Endometrial microvascular endothelial cells (primary cell): ENCODE results near the gene RAB36. TPM values are rescaled to one million over a fixed set of nuclear protein-coding genes. Genes with fewer than 3 reads are reported as not detected.

Experiments used
- in situ Hi-C: cut with HindIII; loops from 2 replicates; pipeline ENCODE4 v1.10.0; 2017; ENCODE audit warnings: low sequenced_read_pairs, low pct_unique_long_range_greater_than_20kb; ENCODE audit errors: inconsistent ontology term
- total RNA-seq: library from RNA; depleted of rRNA; stranded (reverse); fragments of >200 nt; gene quantifications from one replicate; pipeline ENCODE4 v1.2.3, GENCODE V29; 2015; ENCODE audit errors: inconsistent ontology term

RAB36 gene
- total RNA-seq, 1 donor from 2014 or later: 1.6 TPM

DNA sequence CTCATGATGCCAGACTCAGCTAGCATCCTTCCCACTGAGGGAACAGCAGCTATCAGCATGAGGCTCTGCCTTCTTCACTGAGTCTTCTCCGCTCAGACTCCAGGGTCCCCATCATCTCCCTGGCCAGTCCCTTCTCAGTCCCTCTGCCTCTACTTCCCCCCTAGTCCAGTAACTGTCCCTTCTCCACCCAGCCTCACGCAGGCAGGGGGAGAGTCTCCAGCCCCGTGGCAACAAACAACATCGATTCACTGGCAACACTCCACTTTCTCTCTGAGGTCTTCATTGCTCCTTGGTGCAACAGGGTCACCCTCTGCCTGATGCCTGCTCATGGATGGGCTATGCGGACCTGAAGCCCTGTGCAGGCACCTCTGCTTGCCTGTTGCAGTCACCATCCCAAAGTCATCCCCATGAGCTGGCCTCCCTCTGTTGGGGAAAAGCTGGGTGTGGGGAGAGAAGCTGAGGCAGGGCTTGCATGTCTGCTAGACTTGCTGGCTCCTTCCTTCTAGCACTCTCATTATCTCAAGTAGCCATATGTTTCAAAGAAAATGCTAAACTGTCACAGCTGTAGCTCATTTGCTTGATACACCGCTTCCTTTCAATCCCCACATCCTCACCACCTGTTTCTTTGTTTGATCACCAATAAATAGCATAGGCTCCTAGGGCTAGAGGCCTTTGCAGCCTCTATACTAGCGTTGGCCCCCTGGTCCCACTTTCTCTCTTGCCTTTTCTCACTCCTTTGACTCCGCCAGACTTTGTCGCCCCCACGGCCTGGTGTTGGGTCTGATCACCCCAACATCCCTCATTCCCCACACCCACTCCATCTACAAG lies 30.8 kb downstream of the RAB36 start:
- in situ Hi-C loops: no loop called here

DNA sequence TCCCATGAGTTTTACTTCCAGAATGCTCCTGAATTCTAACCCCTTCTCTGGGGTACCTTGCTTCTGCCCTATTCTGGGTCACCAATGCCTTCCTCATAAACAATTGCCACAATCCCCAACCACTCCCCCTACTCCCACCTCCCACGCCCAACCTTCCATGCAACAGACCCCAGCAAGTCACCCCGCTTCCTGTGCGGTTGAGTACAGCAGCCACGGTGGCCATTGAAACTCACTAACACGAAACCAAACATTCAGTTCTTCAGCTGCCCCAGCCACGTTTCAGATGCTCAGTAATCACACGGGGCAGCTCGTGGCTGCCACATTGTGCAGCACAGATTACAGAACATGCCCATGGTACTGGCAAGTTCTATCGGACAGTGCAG lies 31.4 kb downstream of the RAB36 start:
- in situ Hi-C loops: no loop called here

DNA sequence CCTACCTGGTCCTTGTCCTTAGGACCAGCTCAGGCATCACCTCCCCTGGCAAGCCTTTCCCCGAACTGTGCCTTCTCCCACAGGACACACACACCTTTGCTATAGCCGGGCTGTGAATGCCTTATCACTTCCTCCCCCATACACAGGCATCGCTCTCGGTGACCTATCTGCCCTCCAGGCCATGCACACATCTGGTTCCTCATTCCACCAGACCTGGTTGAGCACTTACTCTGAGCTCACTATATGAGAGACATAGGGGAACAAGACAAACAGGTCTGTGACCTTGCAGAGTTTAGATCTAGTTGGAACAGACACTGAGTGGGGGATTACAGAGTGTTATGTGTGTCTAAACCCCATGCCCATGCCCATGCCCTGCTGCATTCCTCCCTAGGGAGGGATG lies 31.9 kb downstream of the RAB36 start:
- in situ Hi-C loops: no loop called here

DNA sequence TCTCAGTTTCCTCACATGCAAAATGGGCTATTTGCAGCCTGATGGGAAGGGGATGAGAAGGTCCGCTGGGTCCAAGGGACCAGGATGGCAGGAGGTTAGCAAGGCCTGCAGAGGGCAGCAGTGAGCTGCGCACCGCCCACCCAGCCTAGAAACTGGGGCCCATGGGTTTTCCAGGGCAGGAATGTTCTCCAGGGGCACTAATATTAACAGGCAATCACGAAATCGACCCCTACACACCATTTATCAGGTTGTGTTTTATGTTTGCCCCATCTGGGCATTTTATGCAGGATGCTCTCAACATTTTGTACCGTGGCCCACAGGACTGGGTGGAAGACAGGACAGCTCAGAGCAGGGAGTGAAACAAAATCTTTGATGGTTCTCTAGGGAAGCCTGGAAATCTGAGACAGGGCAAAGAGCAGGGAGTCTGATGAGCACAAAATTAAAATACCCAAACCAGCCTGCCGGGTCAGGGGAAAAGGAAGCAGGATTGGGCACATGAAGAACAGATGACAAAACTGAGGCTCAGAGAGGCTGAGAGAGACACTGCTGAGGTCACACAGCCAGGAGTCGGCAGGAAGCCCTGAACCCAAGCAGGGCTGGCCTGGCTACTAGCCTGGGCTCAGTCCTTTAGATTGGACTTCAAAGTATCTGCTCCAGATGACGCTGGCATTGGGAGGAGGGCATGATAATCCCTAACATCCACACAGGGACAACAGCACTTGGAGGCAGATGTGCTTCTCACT lies 33.4 kb downstream of the RAB36 start:
- in situ Hi-C loops: no loop called here

DNA sequence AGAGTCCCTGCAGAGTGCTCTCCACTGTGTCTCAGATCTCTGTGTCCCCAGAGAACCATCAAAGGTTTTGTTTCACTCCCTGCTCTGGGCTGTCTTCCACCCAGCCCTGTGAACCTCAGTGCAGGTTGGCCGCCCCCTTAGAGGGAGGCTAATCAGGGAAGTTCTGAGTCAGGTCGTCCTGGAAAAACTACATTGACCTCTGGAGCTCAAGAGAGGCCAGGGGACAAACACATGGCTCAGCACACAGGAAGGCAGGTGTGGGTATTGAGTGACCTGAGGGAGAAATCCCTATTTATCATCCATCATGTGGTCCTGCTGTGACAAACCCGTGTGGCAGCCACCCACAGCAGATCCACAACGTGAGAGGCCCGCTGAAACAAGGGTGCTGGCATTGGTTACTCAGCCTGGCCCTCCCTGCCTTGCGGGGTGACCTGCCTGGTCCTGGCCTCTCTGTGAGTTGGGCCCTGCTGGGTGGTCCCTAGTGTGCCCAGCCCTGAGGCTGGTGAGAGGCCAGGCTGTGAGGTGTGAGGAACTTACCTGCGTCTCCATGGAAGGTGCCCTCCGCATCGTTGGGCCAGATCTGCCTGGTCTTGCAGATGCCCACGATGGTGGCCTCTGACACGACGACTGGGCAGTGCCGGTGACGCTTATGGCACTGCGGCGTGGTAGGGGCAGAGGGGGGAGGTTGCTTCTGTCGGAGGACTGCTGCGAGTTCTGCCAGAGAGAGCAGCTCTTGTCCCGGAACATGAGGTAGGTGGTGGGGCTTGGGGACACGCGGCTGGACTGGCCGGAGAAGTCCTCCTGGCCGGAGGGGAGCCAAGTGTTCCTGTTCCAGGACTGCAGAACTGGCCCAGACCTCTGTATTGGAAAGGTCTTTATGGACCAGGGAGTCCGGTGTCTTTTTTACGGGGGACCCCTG lies 34.4 kb downstream of the RAB36 start:
- in situ Hi-C loops: no loop called here

DNA sequence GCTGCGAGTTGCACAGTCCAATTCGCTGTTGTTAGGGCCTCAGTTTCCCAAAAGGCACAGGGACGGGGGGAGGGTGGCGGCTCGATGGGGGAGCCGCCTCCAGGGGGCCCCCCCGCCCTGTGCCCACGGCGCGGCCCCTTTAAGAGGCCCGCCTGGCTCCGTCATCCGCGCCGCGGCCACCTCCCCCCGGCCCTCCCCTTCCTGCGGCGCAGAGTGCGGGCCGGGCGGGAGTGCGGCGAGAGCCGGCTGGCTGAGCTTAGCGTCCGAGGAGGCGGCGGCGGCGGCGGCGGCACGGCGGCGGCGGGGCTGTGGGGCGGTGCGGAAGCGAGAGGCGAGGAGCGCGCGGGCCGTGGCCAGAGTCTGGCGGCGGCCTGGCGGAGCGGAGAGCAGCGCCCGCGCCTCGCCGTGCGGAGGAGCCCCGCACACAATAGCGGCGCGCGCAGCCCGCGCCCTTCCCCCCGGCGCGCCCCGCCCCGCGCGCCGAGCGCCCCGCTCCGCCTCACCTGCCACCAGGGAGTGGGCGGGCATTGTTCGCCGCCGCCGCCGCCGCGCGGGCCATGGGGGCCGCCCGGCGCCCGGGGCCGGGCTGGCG lies 35.1 kb downstream of the RAB36 start, which contains the start of gene BCR:
Gene BCR (plus strand): TSS at position 209 of the 592 bp plus-strand sequence. CDS start 452 bp downstream, outside the sequence.
- in situ Hi-C loops: no loop called here

DNA sequence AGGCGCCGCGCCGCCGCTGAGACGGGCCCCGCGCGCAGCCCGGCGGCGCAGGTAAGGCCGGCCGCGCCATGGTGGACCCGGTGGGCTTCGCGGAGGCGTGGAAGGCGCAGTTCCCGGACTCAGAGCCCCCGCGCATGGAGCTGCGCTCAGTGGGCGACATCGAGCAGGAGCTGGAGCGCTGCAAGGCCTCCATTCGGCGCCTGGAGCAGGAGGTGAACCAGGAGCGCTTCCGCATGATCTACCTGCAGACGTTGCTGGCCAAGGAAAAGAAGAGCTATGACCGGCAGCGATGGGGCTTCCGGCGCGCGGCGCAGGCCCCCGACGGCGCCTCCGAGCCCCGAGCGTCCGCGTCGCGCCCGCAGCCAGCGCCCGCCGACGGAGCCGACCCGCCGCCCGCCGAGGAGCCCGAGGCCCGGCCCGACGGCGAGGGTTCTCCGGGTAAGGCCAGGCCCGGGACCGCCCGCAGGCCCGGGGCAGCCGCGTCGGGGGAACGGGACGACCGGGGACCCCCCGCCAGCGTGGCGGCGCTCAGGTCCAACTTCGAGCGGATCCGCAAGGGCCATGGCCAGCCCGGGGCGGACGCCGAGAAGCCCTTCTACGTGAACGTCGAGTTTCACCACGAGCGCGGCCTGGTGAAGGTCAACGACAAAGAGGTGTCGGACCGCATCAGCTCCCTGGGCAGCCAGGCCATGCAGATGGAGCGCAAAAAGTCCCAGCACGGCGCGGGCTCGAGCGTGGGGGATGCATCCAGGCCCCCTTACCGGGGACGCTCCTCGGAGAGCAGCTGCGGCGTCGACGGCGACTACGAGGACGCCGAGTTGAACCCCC lies 35.8 kb downstream of the RAB36 start:
- in situ Hi-C loops: no loop called here

DNA sequence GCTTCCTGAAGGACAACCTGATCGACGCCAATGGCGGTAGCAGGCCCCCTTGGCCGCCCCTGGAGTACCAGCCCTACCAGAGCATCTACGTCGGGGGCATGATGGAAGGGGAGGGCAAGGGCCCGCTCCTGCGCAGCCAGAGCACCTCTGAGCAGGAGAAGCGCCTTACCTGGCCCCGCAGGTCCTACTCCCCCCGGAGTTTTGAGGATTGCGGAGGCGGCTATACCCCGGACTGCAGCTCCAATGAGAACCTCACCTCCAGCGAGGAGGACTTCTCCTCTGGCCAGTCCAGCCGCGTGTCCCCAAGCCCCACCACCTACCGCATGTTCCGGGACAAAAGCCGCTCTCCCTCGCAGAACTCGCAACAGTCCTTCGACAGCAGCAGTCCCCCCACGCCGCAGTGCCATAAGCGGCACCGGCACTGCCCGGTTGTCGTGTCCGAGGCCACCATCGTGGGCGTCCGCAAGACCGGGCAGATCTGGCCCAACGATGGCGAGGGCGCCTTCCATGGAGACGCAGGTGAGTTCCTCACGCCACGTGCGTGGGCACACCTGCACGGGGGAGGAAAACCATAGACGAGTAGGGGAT lies 36.5 kb downstream of the RAB36 start:
- in situ Hi-C loops: no loop called here

DNA sequence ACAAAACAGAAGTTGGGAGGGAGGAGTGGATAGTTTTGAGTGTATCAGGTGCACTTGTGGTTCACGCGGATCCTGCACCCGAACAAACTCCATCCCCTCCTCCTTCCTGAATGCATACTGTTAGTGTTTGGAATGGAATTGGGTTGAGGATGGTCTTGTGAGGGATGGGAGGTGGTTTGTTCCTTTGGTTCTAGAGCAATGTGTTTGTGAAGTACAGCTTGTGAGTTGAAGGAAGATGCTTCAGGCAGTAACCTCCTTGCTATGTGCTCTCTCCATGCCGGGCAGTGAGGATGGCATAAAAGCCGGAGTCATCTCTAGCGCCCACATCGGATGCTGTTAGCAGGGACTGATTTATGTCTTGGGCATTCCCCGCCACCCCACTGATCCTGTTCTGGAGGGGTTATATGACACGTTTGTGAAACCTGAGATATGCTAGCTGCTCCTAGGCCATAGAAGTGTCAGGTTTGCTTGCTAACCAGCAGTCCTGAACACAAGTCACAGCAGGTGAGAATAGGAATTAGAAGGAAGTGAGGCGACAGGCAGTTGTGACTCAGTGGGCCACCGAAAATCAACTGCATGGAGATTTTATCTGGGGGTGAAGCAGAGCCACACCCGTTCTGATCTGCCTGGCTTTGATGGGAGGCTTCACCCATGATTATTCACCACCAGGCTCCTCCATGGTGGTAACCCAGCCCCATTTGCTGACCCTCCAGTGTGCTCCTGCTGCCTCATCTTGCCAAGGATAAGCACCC lies 37.2 kb downstream of the RAB36 start:
- in situ Hi-C loops: no loop called here

DNA sequence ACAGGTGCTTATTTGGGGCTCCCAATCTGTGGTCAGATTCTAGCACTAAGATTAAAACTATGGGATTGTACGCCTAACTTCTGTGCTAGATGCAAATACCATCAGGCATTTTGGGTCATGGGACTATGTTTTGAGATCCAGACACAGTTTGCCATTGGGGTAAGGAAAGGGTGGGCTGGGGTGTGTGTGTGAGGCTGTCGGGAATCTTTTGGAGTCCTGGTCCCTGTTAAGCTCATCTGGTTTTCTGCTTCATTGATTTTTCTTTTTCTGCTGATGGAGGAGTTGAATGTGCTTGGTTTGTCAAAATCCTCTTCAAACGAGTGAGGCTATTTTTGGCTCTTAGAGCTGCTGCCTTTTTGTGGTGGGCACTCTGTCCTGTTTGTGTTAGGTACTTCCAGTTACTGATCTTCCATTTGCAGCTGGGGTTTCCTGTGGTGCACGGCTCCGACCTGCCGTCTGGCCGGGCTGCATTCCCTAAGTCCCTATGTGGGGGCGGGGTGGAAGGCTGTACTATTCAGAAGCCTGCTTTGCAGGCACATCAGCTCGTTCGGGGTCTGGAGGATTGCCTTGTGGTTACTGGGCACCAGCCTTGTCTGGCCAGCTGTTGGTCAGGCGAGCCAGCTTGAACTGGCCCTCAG lies 37.9 kb downstream of the RAB36 start:
- in situ Hi-C loops: no loop called here

DNA sequence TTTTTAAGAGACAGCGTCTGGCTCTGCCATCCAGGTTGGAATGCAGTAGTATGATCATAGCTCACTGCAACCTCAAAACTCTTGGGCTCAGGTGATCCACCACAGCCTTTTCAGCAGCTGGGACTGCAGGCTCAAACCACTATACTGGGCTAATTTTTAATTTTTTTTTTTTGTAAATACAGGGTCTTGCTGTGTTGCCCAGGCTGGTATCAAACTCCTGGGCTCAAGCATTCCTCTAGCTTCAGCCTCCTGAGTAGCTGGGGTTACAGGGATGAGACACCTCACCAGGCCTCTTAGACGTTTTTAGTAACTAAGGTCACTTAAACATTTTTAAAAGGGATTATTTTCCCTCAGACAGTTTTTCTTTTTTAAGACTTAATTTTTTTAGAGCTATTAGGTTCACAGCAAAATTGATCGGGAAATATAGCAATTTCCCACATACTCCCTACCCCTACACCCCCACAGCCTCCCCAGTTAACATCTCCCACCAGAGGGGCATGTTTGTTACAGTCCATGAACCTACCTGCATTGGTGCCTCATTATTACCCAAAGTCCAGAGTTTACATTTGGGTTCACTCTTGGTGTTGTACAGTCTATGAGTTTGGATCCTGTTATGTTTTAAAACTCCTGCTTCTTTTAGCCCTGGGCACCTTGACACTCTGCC lies 39.0 kb downstream of the RAB36 start:
- in situ Hi-C loops: no loop called here

DNA sequence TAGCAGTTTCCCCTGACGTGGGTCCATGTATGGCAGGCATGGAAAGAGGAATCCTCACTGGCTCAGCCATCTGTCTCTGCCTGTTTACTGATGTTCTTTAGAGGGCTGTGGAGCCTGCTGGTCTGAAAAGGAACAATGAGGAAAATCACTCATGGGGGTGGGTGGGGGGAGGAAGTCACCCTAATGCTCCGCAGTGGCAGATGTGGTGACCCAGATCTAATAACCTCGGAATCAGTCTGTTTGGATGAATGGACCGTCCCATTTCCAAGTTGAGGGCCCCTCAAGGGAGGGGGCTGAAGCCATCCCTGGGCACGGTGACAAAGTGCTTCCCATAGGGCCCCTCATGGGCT lies 39.5 kb downstream of the RAB36 start:
- in situ Hi-C loops: loop anchor here (5.0 kb wide), 1 partner anchor 43 kb away; no protein-coding TSS in a partner anchor

DNA sequence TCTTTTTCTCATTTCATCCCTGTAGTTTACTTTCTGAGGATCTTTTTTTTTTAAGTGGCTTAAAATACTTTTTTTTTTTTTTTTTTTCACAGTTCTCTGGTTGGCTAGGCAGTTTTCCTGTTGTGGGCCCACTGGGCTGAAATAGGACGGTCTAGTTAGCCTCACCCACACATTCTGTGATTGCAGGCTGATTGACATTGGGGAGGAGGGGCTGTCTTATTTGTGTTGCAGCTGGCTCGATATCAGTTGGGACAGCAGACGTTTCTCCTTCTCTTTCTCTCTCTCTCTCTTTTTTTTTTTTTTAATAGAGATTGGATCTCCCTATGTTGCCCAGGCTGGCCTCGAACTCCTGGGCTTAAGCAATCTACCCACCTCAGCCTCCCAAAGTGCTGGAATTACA lies 41.9 kb downstream of the RAB36 start:
- in situ Hi-C loops: loop anchor here (5.0 kb wide), 1 partner anchor 40 kb away; no protein-coding TSS in a partner anchor

DNA sequence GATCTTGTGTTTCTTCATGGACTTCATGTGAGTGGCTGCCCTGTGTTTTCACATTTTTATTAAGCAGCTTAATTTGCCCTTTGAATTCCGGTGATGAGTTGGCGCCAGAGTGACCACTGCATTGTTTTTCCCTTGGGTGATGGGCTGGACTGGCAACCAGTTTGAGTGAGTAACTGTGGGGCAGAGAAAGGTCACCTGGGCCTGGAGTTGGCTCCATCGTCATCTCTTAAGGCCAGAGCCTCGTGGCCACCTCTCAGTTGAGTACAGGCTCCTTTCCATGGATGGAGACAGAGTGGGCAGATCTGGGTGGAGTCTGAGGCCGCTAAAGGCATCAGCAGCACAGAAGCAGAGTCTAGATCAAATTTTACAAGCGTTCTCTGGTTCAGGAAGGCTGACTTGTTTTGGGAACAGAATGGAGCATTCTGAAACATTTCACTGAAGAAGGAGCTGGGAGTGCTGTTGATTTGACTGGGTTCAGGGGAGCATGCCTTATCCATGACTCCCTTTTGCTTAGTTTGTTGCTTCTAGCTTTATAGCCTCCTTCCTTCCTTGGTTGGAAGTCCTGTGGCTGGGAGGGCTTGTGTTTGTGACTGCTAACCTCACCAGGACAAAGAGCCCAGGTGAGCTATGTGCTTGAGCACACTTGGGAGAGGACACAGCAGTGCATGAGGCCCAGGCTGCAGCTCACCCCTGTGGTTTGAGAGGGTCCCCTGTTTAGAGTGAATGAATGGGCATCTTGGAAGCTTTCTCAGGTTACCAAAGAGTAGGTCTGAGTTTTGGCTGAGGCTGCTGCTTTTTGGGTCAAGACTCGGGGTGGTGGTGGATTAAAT lies 42.8 kb downstream of the RAB36 start:
- in situ Hi-C loops: loop anchor here (5.0 kb wide), 1 partner anchor 39 kb away; no protein-coding TSS in a partner anchor

DNA sequence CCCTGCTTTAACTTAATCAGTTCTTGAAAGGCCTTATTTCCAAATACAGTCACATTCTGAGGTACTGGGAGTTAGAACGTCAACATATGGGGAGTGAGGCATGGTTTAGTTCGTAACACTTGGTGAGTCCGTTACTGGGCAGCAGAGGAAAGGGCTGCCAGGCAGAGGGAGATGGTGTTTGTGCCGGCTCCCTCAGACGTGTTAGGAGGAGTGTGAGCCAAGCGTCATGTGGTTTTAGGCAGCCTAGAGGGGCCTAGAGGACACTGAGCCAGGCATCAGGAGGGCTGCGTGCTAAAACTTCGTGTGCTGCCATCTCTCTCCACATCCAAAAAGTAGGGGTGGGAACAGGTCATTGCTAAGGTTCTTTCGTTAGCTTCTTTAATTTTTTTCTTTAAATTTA lies 45.2 kb downstream of the RAB36 start:
- in situ Hi-C loops: no loop called here
